Lung (tissue), 12 donors: Measurements from ENCODE around the gene CLTC. TPM values are rescaled to one million over a fixed set of nuclear protein-coding genes. Genes with fewer than 3 reads are reported as not detected.
A peak's percentile ranks its signal among the peaks of the same experiment; 100 is the strongest.

Source experiments
- ATAC-seq: fragments of 200-7000 bp; cut with Tn5 transposase; one replicate; pipeline ENCODE4 v1.9.1; 2020; ENCODE audit warnings: moderate number of reproducible peaks; ENCODE audit not compliant: insufficient read depth, low FRiP score
- DNase-seq, 3 donors: peaks; one replicate each; pipeline ENCODE4 v3.0.0-alpha.2; 2013 to 2017
- H3K27ac ChIP-seq, 2 donors: one replicate each; pipeline ENCODE4 v1.5.1; 2013; ENCODE audit warnings: mild to moderate bottlenecking in 2 of 2, moderate library complexity in 2 of 2, control low read depth in 1 of 2, inconsistent platforms in 1 of 2, low read depth in 1 of 2, low read length in 1 of 2
- H3K27me3 ChIP-seq, 3 donors: one replicate each; pipeline ENCODE4 v1.5.1; 2013; ENCODE audit warnings: low read length in 2 of 3; ENCODE audit not compliant: control insufficient read depth in 3 of 3, insufficient read depth in 3 of 3
- H3K36me3 ChIP-seq, 4 donors: one replicate each; pipeline ENCODE4 v1.5.1; 2013; ENCODE audit warnings: low read length in 4 of 4, mild to moderate bottlenecking in 1 of 4, moderate library complexity in 1 of 4; ENCODE audit not compliant: control insufficient read depth in 4 of 4, insufficient read depth in 4 of 4
- H3K4me1 ChIP-seq, 5 donors: one replicate each; pipeline ENCODE4 v1.5.1; 2013; ENCODE audit warnings: low read length in 5 of 5, mild to moderate bottlenecking in 2 of 5, moderate library complexity in 1 of 5; ENCODE audit not compliant: control insufficient read depth in 5 of 5, insufficient read depth in 5 of 5
- H3K4me3 ChIP-seq: one replicate; pipeline ENCODE4 v1.5.1; 2013; ENCODE audit warnings: mild to moderate bottlenecking, control low read depth, moderate library complexity
- H3K9ac ChIP-seq, 2 donors: one replicate each; pipeline ENCODE4 v1.5.1; 2013; ENCODE audit warnings: low read length in 2 of 2, control low read depth in 1 of 2; ENCODE audit not compliant: insufficient read depth in 1 of 2
- H3K9me3 ChIP-seq, 4 donors: one replicate each; pipeline ENCODE4 v1.5.1; 2013; ENCODE audit warnings: low read length in 3 of 4, mild to moderate bottlenecking in 1 of 4, moderate library complexity in 1 of 4; ENCODE audit not compliant: control insufficient read depth in 4 of 4, insufficient read depth in 3 of 4
- WGBS, 2 donors: extraction: QIAGEN DNeasy Blood & Tissue Kit; methylation state at CpG; one replicate each; pipeline ENCODE4 v1.1.7; 2013; 5-methylcytosine and 5-hydroxymethylcytosine counted together
- polyA plus RNA-seq, 2 donors: library from polyadenylated mRNA; stranded (reverse); fragments of 200-250 nt; gene quantifications; one replicate each; pipeline ENCODE4 v1.2.1, GENCODE V29; 2013
- total RNA-seq, 2 donors: library from RNA; depleted of rRNA in 1 of 2; stranded (reverse); fragments of >200 nt in 1 of 2; gene quantifications; one replicate each; pipeline ENCODE4 v1.2.1, GENCODE V29; 2014 to 2021
- TF ChIP-seq, protein P1 (sequence below): IDR thresholded peaks from 2 replicates; pipeline ENCODE4 v1.5.1; 2012; ENCODE audit warnings: mild to moderate bottlenecking; ENCODE audit errors: control extremely low read depth, extremely low read depth
- donor health status: control.
- donor health status: control.
- donor health status: Bipolar disorder and iron deficiency.
- donor health status: healthy.
- donor health status: DM: yes; HTN: yes; CAD: no.

The CLTC gene
- total and polyA plus RNA-seq, 4 donors = 87.7 to 246 (median 162) TPM

DNA sequence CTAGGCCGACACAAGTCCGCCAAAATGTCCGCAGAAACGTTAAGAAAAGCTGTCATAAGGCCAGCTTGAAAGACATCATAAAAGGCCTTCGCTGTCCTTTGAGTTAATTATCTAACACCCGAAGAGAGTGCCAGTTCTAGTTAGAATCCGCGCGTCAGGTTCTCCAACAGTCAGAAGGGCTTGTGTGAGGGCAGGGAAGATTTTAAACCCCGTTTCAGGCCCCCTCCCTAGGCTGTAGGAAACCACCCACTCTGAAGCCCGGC is 729 bp upstream of the CLTC start:
- TF ChIP-seq, protein P1, sequence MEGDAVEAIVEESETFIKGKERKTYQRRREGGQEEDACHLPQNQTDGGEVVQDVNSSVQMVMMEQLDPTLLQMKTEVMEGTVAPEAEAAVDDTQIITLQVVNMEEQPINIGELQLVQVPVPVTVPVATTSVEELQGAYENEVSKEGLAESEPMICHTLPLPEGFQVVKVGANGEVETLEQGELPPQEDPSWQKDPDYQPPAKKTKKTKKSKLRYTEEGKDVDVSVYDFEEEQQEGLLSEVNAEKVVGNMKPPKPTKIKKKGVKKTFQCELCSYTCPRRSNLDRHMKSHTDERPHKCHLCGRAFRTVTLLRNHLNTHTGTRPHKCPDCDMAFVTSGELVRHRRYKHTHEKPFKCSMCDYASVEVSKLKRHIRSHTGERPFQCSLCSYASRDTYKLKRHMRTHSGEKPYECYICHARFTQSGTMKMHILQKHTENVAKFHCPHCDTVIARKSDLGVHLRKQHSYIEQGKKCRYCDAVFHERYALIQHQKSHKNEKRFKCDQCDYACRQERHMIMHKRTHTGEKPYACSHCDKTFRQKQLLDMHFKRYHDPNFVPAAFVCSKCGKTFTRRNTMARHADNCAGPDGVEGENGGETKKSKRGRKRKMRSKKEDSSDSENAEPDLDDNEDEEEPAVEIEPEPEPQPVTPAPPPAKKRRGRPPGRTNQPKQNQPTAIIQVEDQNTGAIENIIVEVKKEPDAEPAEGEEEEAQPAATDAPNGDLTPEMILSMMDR = no peak
- no peaks in the 10 kb centered on the region for H3K9me3 ChIP-seq
- H3K36me3 ChIP-seq = peaks cover 0 to 8% (median 0%) of the 10 kb centered on the region in 4 donors
- H3K27me3 ChIP-seq = no peaks in the 10 kb centered on the region
- peaks cover 2 to 25% (median 12%) of the 10 kb centered on the region in 5 donors for H3K4me1 ChIP-seq
- 0% methylated on average over 11 of the region's 11 CpGs for WGBS, 2 donors
- peak overlapping the region; percentile 98 to 100 for H3K9ac ChIP-seq
- peak overlapping the region; percentile 51 for H3K4me3 ChIP-seq
- no peak for DNase-seq
- ATAC-seq = no peak
- peak overlapping the region; percentile 94 to 96 for H3K27ac ChIP-seq

DNA sequence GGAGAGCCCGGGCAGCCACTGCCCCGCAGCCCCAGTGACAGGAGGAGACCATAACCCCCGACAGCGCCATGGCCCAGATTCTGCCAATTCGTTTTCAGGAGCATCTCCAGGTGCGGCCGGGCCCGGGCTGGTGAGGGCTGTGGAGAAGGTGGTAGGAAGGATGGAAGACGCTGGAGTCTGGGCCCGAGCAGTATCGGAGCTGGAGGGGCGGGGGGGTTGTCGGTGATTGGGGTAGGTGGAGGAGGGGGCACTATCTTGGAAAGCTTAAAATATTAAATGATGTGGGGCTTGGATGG is 317 bp downstream of the CLTC start:
- WGBS, 2 donors = 0 to 1% methylated on average over 13 of the region's 13 CpGs
- no peak for ATAC-seq

DNA sequence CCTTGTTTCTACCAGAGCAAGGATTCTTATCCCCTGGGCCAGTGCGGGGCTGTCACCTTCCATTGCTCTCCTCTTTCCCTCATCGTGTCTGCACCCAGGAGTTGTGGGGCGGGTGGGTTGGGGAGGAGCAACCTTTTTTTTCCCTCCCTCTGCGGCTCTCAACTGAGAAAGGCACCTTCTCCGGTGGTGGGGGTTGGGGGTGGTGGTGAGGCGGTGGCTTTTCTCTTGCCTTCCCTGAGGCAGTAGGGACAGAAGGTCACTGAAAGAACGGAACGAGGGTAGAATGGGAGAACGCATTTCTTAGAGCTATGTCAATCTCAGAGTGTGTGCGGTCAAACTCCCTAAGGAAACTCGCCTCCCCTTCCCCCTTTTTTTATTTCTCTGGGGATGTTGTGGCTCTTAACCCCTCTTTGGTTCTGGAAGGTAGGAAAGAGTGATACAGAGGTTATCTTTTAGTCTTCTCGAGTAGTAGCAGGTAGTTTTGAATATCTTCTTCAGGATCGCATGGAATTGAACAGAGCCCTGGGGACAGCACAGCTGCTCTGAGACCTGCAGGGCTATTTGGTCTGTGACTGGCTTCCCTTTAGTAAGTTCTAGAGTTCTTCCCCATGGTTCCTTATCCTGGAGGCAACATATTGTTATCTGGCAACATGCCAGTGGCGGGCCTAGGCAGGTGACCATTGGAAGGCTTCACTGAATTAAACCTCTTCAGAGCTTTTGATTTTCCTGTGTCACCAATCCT is 994 bp downstream of the CLTC start:
- no peaks in the 10 kb centered on the region for H3K9me3 ChIP-seq
- peak overlapping the region; percentile 98 to 100 for H3K9ac ChIP-seq
- peaks cover 0 to 8% (median under 1%) of the 10 kb centered on the region in 4 donors for H3K36me3 ChIP-seq
- peak overlapping the region; percentile 94 to 96 for H3K27ac ChIP-seq
- DNase-seq = peak; percentile 26 to 34 (median 34)
- 3 to 4% methylated on average over 14 of the region's 14 CpGs for WGBS, 2 donors
- no peaks in the 10 kb centered on the region for H3K27me3 ChIP-seq
- TF ChIP-seq, protein P1 = no peak
- H3K4me1 ChIP-seq = peaks cover 3 to 25% (median 18%) of the 10 kb centered on the region in 5 donors
- ATAC-seq = no peak
- peak overlapping the region; percentile 93 for H3K4me3 ChIP-seq

More for the DNA sequence above, 317 bp downstream of the CLTC start:
- Histone ChIP-seq H3K4me3 (peak overlapping the region; percentile 93), H3K27ac (peak overlapping the region; percentile 94 to 96), H3K9ac (peak overlapping the region; percentile 98 to 100), H3K9me3 (no peaks in the 10 kb centered on the region), H3K27me3 (no peaks in the 10 kb centered on the region), H3K4me1 (peaks cover 3 to 25% (median 18%) of the 10 kb centered on the region in 5 donors), H3K36me3 (peaks cover 0 to 8% (median under 1%) of the 10 kb centered on the region in 4 donors)
- no peak for DNase-seq
- TF ChIP-seq, protein P1 = no peak
